Endothelial cell of umbilical vein (primary cell): ENCODE measurements around the gene POR.

Experiments used
- CTCF ChIP-seq, 2 donors: IDR thresholded peaks; 1 replicate in 1 of 2; 2 replicates in 1 of 2; pipeline ENCODE4 v1.5.1; 2011; ENCODE audit warnings: low read length in 2 of 2, mild to moderate bottlenecking in 2 of 2, moderate library complexity in 2 of 2, control low read depth in 1 of 2, inconsistent platforms in 1 of 2, low read depth in 1 of 2; ENCODE audit not compliant: insufficient read depth in 1 of 2; ENCODE audit errors: extremely low read depth in 1 of 2
- EZH2 ChIP-seq: IDR thresholded peaks from 2 replicates; pipeline ENCODE4 v1.6.1; 2012; ENCODE audit warnings: borderline replicate concordance, low read depth, mild to moderate bottlenecking, moderate library complexity, low read length, inconsistent platforms; ENCODE audit not compliant: severe bottlenecking
- FOS ChIP-seq: IDR thresholded peaks from 2 replicates; pipeline ENCODE4 v1.6.1; 2011; ENCODE audit warnings: mild to moderate bottlenecking, low read length, moderate library complexity, borderline replicate concordance; ENCODE audit not compliant: insufficient read depth
- GATA2 ChIP-seq: IDR thresholded peaks from 2 replicates; pipeline ENCODE4 v1.7.0; 2011; ENCODE audit warnings: low read depth, mild to moderate bottlenecking, moderate library complexity, mixed read lengths, low read length; ENCODE audit not compliant: insufficient read length, insufficient read depth
- JUN ChIP-seq: IDR thresholded peaks from 2 replicates; pipeline ENCODE4 v1.6.1; 2011; ENCODE audit warnings: borderline replicate concordance, low read depth; ENCODE audit not compliant: insufficient read length, insufficient read depth
- MAX ChIP-seq: IDR thresholded peaks from 2 replicates; pipeline ENCODE4 v1.6.1; 2011; ENCODE audit not compliant: insufficient read depth, insufficient read length
- MYC ChIP-seq: IDR thresholded peaks from one replicate; pipeline ENCODE4 v1.6.1; 2011; ENCODE audit warnings: mild to moderate bottlenecking, low read depth, low read length
- POLR2A ChIP-seq: IDR thresholded peaks from 2 replicates; pipeline ENCODE4 v1.6.1; 2012; ENCODE audit warnings: low read depth, mild to moderate bottlenecking, control low read depth, low read length
- POLR2AphosphoS5 ChIP-seq: IDR thresholded peaks from 2 replicates; pipeline ENCODE4 v1.6.1; 2012; ENCODE audit warnings: low read depth, mild to moderate bottlenecking, control low read depth, low read length, moderate library complexity; ENCODE audit not compliant: insufficient read depth

GRCh38 chr7:75900617-75901315, 14.2 kb upstream of the POR start:
- no peak for TF ChIP-seq GATA2
- no peak for TF ChIP-seq MAX
- no peak for TF ChIP-seq CTCF (IDR thresholded peaks at IDR 0.05; ENCODE audit: extremely low read depth in 1 of 2, insufficient read depth in 1 of 2, low read depth in 1 of 2, low read length in 2 of 2)
- TF ChIP-seq POLR2A: no peak
- no peak for TF ChIP-seq POLR2AphosphoS5
- TF ChIP-seq EZH2: no peak
- TF ChIP-seq MYC: no peak
- no peak for TF ChIP-seq FOS
- TF ChIP-seq JUN: no peak
